Activated CD4-positive, alpha-beta T cell treated with anti-CD3 and anti-CD28 coated beads, Interleukin-2, amount 50 U/mL, for 16 hours (primary cell): ENCODE results near the gene GRAP2.
"Not testable (repeated sequence)": the region's sequence is repeated elsewhere in the genome, so short reads cannot be mapped to it uniquely, and the experiment has no call there.

Experiments
- DNase-seq: peaks from one replicate; pipeline ENCODE4 v3.0.0-alpha.2; 2020

The GRAP2 gene

DNA sequence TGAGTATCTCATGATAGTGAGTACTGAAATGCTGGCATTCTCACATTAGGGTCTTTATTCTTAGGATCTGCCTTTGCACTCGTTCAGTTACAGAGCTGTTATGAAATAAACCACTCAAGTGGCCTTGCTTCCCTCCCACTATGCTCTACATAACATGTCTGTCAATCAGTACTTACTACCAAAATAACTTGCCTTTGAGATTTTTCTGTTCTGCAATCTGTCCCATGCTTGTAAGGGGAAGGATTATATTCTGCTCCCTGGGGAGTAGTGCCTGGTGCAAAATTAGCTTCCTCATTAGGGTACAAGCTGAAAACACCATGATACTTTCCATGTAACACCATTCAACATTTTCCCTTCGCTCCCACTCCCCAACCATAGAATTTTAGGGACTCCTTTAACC, 1.9 kb upstream of the GRAP2 start:
- no peak for DNase-seq

DNA sequence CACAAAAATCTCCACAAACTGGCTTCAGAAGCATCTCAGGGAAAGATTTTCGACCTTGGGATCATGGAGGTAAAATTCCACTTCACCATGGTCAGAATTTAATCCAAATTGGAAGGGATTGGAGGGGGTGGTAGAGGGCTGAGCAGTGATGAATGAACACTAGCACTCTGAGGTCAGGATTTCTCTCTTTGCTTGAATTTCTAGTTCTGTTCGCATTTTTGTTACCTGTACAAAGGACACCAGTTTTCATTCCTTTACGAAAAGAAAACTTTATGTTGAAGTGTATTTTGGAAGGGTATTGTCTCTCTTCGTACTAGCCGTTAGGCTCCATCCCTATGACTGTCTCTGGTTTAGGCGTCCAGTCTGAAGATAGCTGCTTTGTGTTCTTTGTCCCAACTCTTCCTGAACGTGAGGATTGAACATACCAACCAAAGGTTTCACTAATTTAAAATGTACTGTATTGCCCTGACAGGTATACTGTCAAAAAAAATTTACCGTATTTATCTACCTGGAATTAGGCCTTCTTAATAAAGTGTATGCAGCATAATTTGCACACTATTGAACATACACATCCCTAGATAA, 772 bp downstream of the GRAP2 start:
- DNase-seq, result no peak

DNA sequence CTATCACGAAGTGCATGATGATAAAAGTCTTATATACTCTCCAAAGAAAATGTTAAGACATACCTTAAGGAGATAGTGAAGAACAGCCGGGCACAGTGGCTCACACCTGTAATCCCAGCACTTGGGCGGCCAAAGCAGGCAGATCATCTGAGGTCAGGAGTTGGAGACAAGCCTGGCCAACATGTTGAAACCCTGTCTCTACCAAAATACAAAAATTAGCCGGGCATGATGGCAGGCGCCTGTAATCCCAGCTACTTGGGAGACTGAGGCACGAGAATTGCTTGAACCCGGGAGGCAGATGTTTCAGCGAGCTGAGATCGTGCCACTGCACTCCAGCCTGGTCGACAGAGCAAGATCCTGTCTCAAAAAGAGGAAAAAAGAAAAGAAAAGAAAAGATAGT, 3.1 kb downstream of the GRAP2 start:
- not testable (repeated sequence) for DNase-seq

DNA sequence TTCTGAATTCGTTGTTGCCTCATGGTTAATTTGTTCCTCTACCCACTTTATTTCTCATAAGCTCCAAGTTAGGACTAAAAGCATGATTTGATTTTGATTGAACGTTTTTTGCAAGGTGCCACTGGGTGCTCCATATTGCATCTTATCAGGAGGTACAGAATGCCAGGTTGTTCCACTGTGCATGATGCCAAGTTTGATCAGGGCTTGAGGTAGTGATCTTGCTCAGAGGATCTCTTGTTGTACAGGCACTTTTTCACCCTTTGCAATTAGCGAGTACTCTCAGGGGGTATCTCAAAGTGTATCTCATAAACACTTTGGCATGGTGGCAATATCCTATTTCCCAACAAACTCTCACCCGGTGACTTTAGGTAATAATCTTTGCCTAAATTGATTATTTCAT, 4.0 kb downstream of the GRAP2 start:
- no peak for DNase-seq

DNA sequence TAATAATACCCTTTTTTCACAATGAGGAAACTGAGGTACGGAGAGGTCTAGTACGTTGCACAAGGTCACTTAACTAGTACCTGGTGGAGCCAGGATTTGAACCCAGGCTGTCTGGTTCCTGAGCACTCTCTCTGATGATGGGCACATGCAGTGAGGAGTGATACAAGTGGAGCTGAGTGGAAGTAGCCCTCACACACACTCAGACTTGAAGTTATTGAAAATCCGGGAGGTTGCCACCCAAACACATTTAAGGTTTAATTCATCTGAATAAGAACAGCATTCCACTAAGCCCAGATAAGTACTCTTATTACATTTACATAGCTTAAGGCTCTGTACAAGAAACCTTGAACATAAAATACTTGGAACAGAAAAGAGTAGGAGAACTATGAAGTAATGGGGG, 4.8 kb downstream of the GRAP2 start:
- DNase-seq, result peak; percentile 63

DNA sequence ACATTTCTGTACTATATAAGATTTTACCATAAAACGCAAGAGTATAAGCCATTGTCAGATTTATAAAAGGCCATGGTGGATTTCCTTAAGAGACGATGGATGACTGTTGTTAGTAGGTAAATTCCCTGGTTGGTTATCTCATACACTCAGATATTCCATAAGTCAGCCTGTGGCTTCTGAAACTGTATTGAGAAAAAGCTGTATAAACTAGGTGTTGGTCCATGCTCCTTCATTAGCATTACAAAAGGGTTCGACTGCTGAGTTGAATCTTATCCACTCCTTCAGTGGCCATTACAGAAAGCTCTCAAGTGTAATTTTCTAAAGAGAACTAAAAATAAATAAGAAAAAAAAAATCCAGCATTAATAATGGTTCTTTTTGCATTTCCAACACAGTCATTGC, 5.3 kb downstream of the GRAP2 start:
- no peak for DNase-seq

DNA sequence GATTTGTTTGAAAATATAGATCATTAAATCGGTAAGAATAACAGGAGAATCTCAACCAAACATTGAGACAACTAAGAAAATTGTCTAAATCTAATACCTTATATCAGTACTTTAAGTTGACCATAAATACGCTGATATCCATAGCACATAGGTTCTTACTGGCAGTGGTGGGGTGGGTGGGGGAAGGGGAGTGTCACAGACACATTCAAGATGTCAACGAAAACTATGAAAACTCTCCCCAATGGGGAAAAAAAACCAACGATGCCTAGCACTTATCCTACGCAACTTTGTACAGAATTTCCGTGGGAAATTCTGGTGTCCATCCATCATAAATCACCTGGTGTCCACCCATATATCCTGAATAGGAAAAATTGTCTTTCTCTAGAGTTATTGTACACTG, 6.2 kb downstream of the GRAP2 start:
- DNase-seq, result no peak

DNA sequence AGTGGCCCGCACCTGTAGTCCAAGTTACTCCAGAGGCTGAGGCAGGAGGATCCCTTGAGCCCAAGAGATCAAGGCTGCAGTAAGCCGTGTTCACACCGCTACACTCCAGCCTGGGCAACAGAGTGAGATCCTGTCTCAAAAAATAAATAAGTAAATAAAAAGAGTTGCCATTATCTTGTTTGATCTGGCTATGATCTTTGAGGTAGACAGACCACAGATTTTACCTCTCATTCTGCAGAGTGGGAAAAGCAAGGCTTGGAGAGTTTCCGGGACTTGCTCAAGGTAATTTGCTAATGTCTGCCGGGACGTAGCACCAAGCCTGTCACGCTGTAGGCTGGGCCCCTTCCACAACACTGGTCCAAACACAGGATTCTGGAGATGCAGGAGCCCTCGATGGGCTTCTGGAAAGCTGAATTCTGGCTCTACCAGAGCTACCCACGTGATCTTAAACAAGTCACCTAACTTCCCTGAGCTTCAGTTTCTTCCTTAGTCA, 6.8 kb downstream of the GRAP2 start:
- DNase-seq, result no peak

DNA sequence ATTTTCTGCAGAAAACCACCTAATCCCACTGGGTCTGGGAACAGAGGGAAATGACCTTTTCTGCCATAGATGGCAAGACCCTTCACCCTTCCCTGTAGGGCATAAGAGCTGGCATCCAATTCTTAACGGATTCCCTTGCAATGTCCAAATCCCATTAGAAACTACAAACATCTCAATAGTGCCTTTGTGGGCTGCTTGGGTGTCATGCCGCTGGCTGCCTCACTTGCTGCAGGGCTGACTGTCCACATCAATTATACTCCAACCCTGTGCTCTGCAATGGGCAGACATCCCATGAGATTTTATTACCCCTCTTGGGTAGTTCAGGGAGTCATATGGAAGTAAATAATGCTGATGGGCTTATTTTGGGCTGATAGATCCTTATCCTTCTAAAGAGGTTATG, 7.3 kb downstream of the GRAP2 start:
- DNase-seq, result no peak

DNA sequence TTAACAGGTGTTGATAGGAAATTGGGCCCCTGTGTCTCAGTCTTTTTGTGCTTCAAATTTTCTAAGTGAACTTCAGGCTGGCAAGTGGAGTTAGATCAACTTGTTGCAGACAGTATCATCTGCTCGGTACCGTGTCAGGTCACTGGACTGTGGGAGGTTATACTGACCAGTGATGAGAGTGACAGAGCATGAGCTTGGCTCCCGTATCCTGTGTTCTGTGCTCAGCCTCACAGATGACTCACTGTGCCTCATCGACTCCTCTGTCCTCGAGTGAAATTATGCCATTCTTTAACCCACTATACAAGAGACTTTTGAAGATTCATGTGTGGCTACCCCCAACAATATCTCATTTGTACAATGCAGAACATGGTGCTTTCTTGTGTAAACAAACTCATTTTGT, 7.9 kb downstream of the GRAP2 start:
- DNase-seq, result peak; percentile 69

DNA sequence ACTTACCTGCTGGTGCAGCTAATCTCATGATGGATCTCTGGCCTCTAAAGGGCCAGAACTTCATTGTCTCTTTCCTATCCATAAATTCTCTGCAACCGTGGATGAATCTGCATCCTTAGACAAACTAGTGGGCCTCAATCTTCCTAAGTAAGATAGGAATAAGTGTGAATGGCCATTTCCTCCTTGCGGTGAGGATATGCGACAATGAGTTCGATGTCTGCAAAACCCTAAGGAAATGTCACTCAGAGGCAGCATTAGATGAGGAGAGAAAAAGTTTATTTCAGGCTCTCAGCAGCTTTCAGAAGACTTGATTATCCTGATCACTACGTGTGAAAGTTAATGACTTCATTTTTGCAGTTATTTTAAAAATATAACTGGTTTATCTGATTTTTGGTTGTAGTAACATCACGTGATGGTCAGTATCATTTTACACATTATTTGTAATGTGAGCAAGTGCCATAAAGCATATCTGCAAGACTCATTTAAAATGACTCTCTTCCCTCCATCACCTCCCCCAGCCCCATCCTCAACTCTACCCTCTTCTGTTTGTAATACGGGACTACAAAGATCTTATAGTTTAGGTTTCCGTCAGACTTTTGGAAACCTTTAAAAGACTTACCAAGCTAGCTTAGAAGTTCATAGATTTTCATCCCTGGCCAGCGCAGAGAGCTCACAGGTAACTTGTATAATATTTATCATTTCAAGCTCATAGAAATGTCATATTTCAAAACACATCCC, 10.2 kb downstream of the GRAP2 start:
- DNase-seq, result no peak

DNA sequence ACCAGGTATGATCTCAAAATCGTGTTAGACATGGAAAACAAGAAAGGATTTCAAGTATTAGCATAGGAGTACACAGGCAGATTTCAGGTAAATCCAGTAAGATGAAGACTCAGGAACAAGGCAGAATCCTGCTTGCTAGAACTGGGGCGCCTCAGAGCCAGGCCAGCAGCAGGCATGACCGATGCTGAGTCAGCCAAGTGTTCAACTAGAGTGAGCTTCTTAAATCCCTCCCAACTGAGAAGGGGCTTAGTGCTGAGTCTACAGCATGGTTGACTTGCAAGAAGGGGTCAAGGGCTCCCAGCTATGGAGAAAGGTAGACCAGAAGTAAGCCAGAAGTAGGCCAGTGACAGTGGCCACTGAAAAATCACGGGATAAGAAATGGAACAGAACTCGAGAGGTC, 12.4 kb downstream of the GRAP2 start:
- no peak for DNase-seq

DNA sequence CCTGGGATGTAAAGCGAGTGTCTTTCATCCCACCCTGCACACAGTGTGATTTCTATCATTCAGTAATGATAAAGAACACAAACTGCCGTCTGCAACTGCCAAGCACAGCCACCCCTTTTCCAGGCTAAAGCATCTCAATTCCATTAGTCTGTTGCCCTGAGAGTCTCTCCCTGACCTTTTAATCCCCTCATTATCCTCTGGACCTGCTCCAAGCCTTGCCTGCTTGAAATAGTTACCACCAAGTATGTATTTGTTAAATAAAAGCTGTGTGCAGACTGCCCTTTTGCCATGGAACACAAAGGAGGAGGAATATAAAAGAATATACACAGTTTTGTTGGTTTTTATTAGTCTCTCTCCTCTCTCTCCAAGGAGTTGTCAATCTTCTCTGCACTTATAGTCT, 13.0 kb downstream of the GRAP2 start:
- DNase-seq, result no peak

DNA sequence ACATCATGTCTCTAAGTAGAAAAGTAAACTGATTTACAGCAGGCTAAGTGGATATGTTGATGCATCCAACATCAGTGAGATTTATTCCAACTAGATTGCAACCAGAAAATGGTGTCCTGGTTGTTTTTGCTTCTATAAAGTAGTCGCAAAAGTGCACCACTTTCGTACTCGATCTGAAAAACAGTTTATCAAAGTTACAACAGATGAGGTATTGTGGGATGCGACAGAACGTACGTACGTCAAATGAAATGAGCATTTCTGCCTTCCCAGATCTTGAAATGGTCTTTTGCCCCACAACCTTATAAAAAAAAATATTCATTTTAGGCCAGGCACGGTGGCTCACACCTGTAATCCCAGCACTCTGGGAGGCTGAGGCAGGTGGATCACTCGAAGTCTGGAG, 13.7 kb downstream of the GRAP2 start:
- no peak for DNase-seq

DNA sequence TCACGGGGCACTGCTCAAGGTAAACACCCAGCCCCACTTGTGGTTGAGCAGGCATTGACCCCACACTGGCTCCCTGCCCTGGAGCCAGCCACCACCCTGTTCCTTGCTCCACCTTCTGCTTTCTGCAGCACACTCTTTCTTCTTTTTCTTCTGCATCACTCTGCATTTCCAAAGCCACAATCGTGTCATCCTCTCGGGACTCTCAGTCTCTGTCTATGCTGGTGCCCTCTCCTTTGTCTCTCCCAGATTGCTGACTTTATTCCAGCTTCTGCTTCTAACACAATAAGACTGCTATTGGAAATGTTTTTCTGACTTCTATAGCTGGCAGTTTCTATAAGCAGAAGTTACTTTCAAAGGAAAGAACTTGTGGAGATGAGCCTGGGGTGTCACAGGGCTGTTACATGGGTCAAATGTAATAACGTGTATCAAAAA, 14.4 kb downstream of the GRAP2 start:
- DNase-seq, result no peak

DNA sequence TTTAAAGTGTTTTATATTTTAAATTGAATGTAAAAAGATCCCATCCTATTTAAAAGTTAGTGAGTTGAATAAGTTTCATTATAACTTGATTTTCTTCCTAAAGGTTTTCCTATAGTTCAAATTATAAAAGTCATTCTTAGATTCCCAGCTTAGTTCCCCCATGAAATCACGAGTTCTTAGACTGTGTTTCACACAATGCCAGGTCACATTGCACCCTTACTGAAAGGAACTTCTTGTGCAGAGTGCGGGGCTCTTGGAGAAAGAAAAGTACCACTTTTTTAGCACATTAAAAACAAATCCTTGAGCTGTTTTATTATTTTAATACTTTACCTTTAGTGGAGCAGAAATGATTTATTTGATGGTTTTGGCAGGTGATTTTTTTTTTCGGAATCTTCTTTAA, 15.6 kb downstream of the GRAP2 start:
- no peak for DNase-seq

DNA sequence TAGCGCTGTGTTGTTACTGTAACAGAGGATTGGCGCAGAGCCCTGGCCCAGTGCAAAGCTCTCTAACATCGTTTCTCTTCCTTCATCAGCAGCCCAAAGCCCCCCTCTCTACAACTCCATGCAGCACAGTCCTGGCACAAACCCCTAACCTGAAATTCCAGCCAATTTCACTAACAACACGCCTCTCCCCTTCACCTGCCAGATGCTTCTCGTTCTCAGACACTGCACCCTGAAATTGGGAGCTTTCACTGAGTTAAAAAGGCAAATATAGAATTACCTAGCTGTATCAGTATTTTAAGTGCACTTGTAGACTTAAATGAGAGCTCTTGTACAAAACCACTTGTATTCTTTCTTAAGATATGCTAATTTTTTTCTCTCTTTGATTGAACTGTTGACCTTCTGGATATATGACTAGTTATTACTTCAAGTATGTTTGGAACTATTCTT, 16.3 kb downstream of the GRAP2 start:
- DNase-seq, result no peak

DNA sequence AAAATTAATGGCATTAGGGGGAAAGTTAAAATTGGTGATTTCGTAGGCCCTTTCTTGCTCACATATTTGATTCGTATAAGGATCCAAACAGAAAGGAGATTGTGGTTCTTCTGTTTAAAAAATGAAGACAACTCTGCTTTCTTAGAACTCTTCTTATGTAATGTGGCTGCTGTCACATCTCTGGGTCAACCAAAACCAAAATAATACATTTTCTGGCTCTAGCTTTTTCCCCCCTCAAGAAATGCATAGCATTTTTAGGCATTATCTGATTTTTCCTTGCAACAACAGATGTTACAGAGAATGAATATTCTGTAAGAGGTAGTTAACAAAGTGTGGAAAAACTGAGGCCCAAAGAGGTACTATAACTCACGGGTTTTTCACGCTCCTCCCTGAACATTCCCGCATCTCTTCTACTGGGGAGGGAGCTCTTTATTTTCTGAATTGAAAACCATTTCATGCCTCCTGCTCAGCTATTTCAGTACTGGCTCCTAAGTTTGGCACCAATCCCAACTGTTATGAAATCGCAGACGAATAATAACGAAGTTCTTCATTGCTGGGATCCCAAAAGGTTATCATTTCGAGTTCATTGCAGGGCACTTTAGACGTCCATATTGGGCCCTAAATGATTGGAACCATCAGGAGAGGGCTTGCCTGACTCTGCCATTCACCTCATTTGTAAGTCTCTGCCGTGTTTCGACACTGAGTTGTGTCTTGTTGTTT, 17.1 kb downstream of the GRAP2 start:
- no peak for DNase-seq

DNA sequence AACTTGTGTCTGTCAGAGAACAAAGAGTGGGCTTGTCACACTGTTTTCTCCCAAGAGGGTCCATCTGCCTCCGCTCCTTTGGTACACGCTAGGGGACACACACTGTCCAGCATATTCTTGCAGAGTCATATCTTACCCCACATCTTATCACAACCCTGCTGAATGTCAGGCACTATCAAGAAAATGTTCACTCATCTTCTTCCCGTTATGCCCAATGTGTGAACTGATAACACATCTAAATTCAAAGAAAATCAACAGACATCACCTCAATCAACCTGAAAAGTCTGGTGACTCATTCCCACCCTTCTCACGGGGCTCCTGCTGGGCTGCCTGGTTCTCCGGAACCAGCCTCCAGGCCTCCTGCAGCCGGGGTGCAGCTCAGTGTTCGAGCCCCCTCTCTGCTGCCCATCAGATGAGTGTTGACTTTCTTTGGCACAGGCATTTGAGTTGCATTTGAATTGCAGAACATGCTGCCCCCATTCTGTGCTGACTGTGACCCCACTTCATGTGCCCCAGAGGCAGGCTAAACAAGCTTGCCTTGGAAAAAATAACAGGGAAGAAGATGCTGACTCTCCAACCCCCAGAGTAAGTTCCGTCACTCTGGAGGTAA, 19.4 kb downstream of the GRAP2 start:
- peak; percentile 92 for DNase-seq

DNA sequence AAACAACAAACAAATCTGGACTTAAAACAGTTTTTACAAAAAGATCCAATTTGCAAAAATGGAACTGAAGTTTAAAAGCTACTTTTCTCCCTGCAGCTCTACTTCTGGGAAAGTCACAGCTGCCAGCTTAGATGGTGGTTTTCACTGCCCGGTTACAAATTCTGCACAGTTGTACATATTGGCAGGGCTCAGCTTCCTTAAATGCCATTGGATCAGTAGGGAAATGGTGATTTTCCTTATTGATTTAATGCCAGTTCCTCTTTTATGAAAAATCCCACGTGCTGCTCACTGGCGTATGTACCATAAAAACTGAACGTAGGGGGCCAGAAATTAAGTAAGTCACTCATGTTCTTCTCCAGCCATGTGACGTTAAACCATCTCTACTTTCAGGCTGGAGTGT, 22.8 kb downstream of the GRAP2 start:
- DNase-seq, result no peak

DNA sequence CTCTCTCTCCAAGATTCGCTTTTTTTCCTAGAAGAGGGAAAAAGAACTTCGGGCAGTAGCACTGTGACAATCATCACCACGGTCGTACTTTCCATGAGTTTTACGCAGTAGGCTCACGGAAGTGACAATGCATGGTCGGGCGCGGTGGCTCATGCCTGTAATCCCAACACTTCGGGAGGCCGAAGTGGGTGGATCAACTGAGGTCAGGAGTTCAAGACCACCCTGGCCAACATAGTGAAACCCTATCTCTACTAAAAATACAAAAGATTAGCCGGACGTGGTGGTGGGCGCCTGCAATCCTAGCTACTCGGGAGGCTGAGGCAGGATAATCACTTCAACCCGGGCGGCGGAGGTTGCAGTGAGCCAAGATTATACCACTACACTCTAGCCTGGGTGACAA, 23.4 kb downstream of the GRAP2 start:
- no peak for DNase-seq

DNA sequence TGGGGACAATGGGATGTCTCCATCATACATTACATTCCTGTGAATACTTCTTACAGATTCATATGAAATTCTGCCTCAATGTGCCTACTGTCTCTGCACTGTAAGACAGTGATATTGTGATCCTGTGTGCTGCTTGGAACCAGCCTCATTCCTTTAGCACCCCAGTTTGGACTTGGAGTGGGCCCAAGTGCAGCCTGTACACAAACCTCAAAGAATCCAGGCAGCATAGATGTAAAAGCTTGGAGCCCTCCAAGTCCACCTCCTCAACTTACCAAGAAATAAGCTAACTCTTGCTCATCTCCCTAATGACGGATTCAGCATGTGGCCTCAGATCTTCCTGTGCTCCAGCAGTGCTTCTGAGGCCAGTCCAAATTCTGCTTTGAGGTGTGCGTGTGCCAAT, 24.4 kb downstream of the GRAP2 start:
- no peak for DNase-seq

DNA sequence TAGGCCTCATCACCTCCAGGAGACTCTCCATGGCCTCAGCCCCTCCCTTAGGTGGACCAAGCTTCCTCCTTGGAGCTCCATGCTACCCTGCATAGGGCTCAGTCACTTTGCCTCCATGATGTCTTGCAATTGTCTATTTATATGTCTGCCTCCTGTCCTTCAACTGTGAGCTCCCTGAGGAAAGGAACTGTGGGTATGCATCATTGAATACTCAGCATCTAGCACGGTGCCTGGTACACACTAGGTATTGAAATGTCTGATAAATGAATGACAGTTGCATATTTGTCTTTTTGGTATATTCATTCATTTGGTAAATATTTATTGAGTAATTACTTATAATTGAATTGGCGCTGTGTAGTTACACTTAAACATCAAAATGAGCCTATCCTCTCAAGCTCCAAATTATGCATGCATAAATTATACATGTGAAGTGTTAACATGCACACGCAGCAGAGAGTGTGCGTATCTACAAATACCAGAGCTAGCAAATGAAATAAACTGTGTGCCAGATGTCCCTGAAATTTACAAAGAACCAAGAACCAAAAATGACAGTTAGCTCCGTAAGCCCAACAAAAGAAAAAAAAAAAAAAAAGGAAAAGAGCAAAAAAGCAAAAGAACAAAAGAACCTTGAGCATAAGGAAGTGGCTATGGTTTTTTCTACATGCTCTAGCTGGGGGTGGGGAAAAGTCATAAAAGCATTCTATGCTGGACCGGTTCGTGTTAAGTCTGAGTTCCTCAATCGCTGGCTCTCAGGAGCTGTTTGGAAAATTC, 25.2 kb downstream of the GRAP2 start:
- DNase-seq, result no peak
